Activated CD4-positive, CD25-positive, alpha-beta regulatory T cell treated with anti-CD3 and anti-CD28 coated beads, Interleukin-2, amount 50 U/mL, for 72 hours (primary cell): ENCODE results near the gene ZNF530.

Experiments used
- DNase-seq: peaks from one replicate; pipeline ENCODE4 v3.0.0; 2021

Gene ZNF530

GRCh38 chr19:57615346-57615745 lies 15.7 kb downstream of the ZNF530 start:
- DNase-seq: no peak

GRCh38 chr19:57620673-57621348 lies 21.1 kb downstream of the ZNF530 start:
- DNase-seq: no peak

GRCh38 chr19:57623091-57623490 lies 23.4 kb downstream of the ZNF530 start:
- no peak for DNase-seq

GRCh38 chr19:57632987-57633831 lies 33.5 kb downstream of the ZNF530 start, which contains the start of gene ZNF211:
TSS of gene ZNF211 (plus strand) at chr19:57633168. CDS start at chr19:57633347, 179 bp downstream.
- peak; percentile 89 for DNase-seq

GRCh38 chr19:57633832-57634131 lies 34.1 kb downstream of the ZNF530 start:
- DNase-seq: no peak

- no peak for DNase-seq
Measured at GRCh38 chr19:57637379-57637778, 37.7 kb downstream of the ZNF530 start.

- DNase-seq: no peak
Measured at GRCh38 chr19:57641715-57642234, 42.1 kb downstream of the ZNF530 start.

- DNase-seq: no peak
Measured at GRCh38 chr19:57642396-57643046, 42.8 kb downstream of the ZNF530 start.

- DNase-seq: no peak
Measured at GRCh38 chr19:57643734-57644133, 44.0 kb downstream of the ZNF530 start.

- no peak for DNase-seq
Measured at GRCh38 chr19:57648331-57649003, 48.8 kb downstream of the ZNF530 start.

- no peak for DNase-seq
Measured at GRCh38 chr19:57651654-57651996, 51.9 kb downstream of the ZNF530 start.

GRCh38 chr19:57653689-57654088 lies 54.0 kb downstream of the ZNF530 start:
- DNase-seq: no peak

GRCh38 chr19:57655443-57655842 lies 55.8 kb downstream of the ZNF530 start:
- no peak for DNase-seq

- DNase-seq: no peak
Measured at GRCh38 chr19:57656346-57656745, 56.7 kb downstream of the ZNF530 start.
